KBM-7 (cell line): ENCODE data around the gene XYLB.
"Not testable (repeated sequence)": the region's sequence is repeated elsewhere in the genome, so short reads cannot be mapped to it uniquely, and the experiment has no call there.

Experiments used
- DNase-seq: peaks from one replicate; pipeline ENCODE4 v3.0.0-alpha.2; 2015
- in situ Hi-C: fragments of 300-500 bp; cut with MboI; formaldehyde crosslinking; loops from 2 replicates; pipeline ENCODE4 v1.14.3; 2020; ENCODE audit warnings: low sequenced_read_pairs, low pct_unique_long_range_greater_than_20kb, mixed read lengths

XYLB gene

DNA sequence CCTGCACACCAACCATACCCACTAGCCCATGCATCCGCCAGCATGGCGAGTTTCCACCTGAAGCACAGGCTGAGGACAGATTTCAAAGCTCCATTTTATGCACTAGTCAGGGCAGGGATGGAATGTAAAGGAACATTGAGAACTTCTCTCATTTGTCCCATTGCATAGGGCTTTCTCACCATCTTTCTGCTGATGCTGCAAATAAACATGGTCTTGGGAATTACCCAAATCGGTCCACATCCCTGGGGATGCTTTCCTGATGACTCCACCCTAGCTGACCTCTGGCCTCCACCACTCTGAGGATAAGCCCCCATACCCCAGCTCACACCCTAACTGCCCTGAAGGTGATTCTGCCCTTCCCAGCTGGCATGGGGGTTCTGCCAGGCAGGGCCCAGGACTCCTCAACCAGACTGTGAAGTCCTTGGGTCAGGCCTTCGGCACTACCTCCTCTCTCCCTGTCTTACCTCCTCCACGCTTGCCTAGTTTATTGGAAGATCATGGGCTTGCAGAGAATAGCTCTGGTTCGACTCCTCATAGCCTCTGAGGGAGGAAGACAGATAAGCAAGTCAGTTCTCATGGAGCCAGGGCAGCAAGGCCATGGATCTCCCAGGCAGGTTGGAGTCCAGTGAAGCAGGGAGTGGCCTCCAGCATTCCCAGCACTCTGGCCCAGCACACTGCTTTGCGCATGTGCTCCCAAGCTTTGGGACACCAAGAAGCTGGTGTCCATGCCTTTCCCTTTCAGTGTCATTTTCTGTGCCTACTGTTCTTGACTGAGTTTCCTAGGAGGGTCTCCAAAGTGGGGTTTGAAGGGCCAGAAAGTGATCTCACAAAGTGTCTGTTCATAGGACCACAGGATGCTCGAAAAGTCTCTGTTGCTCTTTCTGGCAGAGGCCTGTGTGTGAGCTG is 27.6 kb upstream of the XYLB start:
- DNase-seq = no peak
- in situ Hi-C loops = no loop called here

DNA sequence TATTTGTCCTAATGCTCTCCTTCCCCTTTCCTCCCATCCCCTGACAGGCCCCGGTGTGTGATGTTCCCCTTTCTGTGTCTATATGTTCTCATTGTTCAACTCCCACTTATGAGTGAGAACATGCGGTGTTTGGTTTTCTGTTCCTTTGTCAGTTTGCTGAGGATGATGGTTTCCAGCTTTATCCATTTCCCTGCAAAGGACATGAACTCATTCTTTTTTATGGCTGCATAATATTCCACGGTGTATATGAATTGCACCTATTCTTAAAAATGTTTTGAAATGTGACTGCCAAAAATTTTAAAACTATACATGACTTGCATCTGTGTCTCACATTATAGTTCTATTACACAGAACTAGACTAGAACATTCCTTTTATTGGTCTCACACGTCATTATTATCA is 25.9 kb upstream of the XYLB start:
- DNase-seq, in situ Hi-C loops: not testable (repeated sequence)

GRCh38 chr3:38323060-38323459 is 23.5 kb upstream of the XYLB start:
- DNase-seq = no peak
- in situ Hi-C loops = no loop called here

DNA sequence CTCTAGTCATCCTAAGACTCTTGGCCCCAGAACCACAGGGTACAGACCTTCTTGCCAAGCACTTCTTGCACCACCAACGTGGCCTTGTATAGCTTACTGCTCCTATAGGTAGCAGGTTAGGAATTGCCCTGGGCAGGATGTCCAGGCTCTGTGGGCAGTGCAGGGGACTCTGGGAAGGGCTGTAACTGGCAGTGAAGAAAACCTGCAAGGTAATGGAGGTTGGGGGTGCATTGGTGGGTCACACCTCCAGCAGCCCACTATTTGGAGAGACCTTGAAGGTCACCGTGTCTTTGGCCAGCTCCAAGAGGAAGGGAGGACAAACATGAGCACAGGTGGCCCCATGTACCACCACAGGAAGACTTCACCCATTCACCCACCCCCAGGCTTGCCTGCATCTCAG is 21.3 kb upstream of the XYLB start:
- DNase-seq = no peak
- in situ Hi-C loops = no loop called here

- in situ Hi-C loops = no loop called here
- no peak for DNase-seq
Measured at GRCh38 chr3:38327335-38328009, 19.1 kb upstream of the XYLB start.

DNA sequence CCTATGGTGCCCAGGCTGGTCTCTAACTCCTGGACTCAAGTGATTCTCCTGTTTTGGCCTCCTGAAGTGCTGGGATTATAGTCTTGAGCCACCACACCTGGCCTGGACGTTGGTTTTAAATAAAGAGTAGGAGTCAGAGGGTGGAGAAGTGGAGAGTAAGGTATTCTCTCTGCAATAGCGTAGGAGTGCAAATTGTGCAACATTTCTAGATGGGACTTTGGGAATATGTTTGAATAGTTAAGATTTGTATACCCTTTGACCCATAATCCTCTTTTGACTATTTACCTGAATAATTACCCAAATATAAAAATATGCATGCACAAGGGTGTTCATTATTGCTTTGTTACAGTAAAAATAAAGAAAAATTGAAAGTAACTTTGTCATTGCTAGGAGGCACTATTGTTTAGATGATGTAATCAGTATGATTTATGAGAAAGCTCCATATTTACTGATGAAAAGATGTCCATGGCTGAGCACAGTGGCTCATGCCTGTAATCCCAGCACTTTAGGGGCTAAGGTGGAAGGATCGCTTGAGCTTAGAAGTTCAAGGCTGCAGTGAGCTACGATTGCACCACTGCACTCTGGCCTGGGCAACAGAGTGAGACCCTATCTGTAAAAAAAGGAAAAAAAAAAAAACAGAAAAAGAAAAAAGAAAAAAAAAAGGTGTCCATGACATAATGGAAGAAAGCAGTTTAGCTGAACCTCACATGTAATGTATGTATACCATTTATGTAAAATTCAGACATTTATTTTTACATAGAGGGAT is 15.1 kb upstream of the XYLB start:
- in situ Hi-C loops = no loop called here
- DNase-seq = no peak

DNA sequence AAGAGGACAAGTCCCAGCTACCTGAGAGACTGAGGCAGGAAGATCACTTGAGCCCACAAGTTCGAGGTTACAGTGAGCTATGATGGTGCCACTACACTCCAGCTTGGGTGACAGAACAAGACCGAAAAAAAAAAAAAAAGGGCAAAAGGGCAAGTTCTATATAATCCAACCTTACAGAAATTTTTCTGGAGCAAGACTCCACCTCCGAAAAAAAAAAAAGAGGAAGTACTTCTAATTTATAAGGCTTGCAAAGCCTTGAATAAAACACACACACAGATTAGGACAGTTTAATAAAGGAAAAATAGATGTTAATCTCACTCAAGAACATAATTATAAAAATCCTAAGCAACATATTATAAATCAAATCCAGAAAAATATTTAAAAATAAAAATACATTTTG is 14.4 kb upstream of the XYLB start:
- peak; percentile 51 for DNase-seq
- in situ Hi-C loops = no loop called here

GRCh38 chr3:38334142-38335055 is 12.2 kb upstream of the XYLB start:
- in situ Hi-C loops = no loop called here

GRCh38 chr3:38335263-38335662 is 11.3 kb upstream of the XYLB start:
- in situ Hi-C loops = no loop called here

More at GRCh38 chr3:38334142-38335055, 12.2 kb upstream of the XYLB start:
- DNase-seq = no peak

GRCh38 chr3:38337703-38338102 is 8.9 kb upstream of the XYLB start:
- in situ Hi-C loops = no loop called here
- no peak for DNase-seq

More at GRCh38 chr3:38335263-38335662, 11.3 kb upstream of the XYLB start:
- no peak for DNase-seq

- in situ Hi-C loops = no loop called here
- DNase-seq = peak; percentile 30
Measured at GRCh38 chr3:38343797-38344594, 2.6 kb upstream of the XYLB start.

DNA sequence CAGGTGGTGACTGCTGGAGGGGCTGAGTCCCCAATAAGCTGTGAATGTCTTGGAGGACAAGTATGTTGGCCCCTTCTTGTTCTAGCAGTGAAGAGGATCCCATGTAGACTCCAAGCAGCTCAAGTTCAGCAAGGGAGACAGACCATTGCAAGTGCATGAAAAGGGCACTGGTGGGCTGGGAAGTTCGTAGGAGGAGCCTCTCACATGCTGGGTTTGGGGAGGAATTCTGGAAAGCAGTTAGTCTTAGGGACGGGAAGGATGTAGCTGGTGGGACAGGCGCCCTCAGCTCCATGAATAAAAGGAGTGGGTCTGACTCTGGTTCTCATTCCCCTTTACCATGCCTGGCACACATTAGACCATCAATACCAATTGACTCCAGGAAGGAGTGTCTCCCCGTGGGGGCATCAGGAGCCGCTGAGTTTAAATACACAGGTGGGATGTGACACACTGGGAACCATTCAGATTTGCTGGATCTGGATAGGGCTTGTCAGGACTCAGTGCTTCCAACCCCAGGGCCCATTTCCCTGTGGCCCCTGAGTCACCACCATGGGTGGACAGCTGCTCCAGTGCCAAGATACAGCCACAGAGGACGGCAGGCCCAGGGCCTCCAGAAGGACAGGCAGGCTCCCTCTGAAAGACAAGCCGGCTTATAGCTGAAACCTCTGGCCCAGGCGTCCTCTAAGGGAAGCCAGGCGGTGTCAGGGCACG is 552 bp upstream of the XYLB start:
- in situ Hi-C loops = no loop called here
- no peak for DNase-seq

GRCh38 chr3:38347421-38348200 is 1.0 kb downstream of the XYLB start:
- in situ Hi-C loops = no loop called here
- no peak for DNase-seq

DNA sequence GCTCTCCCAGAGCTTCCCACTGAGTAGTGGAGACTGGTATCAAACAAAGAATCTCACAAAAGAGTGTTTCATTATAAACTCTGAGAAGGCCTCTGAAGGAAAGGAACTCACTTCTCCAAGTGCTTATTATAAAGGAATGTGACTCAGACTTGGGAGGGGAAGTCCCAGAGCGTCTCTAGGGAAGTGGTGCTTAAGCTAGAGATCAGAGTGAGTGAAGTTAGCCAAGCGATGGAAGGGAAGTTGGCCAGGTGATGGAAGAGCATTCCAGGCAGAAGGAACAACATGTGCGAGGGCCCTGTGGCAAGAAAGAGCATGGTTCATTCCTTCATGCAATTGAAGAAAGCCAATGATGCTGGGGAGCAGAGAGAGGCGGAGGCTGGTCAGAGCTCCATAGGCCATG is 2.3 kb downstream of the XYLB start:
- in situ Hi-C loops = no loop called here
- DNase-seq = peak; percentile 33

DNA sequence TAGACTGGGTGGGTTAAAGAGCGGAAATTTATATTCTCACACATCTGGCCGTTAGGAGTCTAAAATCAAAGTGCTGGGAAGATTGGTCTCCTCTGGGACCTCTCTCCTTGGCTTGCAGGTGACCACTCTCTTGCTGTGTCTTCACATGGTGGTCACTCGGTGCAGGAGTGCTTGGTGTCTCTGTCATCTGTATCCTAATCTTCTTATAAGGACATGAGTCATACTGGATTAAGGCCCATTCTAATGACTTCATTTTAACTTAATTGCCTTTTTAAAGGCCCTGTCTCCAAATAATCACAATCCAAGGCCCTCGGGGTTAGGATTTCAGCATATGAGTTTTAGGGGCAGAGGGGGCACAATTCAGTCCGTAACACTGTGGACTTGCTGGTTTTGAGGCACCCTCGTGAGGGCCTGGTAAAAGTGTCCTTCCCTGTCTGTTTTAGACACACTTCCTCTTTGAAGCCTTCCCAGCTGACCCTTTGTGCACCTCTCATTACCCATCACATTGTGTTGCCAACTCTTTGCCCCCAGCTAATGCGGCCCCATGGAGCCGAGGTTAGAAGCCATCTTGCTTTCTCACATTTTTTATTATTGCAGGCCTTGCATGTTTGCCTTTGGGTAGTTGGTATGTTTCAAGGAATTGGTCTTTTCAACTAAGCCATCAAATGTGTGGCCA is 3.2 kb downstream of the XYLB start:
- DNase-seq = no peak
- in situ Hi-C loops = no loop called here

DNA sequence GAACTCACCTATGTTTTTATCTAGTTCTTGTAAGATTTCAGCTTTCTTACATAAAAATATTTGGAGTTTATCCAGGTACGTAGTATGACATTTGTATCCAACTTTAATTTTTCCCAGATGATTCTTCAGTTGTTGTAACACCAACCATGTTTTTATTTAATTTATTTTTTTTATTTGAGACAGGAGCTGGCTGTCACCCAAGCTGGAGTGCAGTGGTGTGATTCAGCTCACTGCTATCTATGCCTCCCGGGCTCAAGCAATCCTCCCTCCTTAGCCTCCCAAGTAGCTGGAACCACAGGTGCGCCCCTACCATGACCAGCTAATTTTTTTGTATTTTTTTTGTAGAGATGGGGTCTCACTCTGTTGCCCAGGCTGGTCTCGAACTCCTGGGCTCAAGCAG is 6.6 kb downstream of the XYLB start:
- DNase-seq = no peak
- in situ Hi-C loops = no loop called here
